ENCODE measurements around the gene ACTL7B.
"Not testable (repeated sequence)": the region's sequence is repeated elsewhere in the genome, so short reads cannot be mapped to it uniquely, and the experiment has no call there.

Gene ACTL7B

DNA sequence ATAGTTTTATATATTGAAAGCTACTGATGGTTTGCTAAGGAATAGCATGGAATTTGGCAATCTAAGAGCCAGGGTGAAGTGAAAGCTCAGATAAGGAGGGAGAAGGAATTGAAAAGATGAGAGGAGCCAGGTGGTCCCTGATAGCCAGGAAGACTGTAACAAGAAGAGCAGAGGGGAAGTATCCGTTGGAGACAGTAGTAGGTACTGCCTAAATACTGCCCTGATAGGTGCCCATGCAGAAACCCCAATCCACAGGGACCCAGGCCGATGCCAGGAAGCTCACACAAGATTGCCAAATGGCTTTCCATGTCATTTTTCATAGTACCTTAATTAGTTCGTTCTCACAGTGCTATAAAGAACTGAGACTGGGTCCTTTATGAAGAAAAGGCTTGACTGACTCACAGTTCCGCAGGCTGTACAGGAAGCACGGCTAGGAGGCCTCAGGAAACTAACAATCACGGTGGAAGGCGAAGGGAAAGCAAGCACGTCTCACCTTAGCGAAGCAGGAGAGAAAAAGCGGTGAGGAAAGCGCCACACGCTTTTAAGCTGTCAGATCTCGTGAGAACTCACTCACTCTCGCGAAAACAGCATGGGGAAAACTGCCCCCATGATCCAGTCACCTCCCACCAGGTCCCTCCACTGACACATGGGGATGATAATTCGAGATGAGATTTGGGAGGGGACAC lies 13.0 kb downstream of the ACTL7B start:
- DNase-seq, result no peak

DNA sequence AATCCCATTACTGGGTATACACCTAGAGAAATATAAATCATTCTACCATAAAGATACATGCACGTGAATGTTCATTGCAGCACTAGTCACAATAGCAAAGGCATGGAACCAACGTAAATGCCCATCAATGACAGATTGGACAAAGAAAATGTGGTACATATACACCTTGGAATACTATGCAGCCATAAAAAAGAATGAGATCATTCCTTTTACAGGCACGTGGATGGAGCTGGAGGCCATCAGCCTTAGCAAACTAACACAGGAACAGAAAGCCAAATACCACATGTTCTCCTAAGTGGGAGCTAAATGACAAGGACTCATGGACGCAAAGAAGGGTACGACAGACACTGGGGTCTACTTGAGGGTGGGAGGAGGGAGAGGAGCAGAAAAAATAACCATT lies 16.2 kb downstream of the ACTL7B start:
- DNase-seq, result not testable (repeated sequence)

DNA sequence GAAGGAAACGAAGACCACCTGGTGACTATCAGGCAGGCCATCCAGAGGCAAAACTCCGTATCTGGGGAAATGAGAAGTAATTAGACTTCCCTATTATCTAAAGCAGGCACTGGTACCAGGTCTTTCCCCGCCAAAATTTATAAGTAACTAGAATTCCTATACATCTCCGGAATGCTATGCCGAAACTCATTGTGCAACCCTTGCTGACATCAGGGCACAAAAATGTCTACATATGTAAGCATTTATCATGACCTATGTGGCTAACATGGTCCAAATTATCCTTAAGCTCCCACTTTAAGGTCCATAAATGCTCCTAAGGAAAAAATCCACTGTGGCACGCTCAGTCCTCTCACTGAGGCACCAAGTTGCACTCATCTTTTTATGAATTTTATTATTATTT lies 17.8 kb downstream of the ACTL7B start:
- DNase-seq, result no peak

DNA sequence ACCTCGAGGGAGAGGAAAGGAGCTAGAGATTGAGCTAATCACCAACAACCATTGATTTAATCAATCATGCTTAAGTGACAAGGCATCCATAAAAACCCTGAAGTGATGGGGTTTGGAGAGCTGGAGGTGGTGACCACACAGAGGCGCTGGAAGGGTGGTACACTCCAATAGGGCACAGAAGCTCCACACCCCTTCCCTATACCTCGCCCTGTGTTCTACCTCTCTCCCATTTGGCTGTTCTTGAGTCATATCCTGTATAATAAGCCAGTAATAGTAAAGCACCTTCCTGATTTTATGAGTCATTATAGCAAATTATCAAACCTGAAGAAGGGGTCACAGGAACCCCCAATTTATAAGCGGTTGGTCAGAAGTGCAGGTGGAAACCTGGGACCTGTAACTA lies 18.3 kb downstream of the ACTL7B start:
- no peak for DNase-seq

DNA sequence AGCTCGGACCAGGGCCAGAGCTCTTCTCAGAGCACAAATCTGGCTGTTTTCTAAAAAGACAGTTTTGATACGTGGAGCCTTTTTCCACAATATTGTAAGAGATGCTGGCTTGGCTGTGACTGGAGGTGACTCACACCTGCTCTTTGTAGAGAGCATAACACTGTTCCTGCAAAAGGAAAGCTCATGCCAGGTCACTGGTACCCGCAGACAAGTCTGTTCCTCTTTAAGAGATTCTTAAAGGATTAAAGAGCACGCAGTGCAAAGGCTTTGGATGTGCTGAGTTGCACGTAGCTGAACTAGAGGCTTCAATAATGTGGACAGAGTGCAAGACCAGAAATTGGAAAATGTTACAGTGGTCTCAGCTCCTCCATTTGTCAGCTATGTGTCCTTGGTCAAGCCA lies 19.0 kb downstream of the ACTL7B start:
- DNase-seq, result no peak

DNA sequence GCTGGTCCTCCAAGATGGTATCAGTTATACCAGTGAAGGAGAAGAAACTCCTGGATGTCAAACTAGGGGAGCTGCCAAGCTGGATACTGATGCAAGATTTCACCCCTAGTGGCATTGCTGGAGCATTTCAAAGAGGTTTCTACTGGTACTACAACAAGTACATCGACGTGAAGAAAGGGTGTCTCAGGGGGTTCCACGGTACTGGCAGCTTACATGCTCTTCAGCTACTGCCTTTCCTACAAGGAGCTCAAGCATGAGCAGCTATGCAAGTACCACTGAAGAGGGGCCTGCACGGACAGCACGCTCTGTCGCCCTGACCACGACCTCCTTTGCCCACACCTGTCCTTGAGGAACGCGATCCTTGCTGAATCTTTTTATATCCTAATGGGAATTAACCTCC lies 19.5 kb downstream of the ACTL7B start:
- DNase-seq, result no peak

DNA sequence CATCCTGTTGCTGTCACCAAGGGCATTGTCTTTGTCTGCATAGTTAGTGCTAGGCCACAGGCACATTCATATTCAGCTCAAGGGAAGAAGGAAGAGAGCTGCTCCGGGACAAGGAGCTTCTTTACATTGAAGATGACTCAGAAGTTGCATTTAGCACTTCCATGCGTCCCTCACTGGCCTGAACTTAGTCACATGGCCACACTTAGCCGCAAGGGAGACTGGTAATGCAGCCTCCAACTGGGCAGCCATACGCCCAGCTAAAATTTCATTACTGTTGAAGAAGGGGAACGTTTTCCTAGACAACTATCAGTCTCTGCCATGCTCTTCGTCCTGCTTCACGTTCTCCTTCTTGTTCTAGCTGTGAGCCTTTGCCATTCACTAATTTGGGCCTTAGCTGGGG lies 20.0 kb downstream of the ACTL7B start:
- DNase-seq, result no peak

DNA sequence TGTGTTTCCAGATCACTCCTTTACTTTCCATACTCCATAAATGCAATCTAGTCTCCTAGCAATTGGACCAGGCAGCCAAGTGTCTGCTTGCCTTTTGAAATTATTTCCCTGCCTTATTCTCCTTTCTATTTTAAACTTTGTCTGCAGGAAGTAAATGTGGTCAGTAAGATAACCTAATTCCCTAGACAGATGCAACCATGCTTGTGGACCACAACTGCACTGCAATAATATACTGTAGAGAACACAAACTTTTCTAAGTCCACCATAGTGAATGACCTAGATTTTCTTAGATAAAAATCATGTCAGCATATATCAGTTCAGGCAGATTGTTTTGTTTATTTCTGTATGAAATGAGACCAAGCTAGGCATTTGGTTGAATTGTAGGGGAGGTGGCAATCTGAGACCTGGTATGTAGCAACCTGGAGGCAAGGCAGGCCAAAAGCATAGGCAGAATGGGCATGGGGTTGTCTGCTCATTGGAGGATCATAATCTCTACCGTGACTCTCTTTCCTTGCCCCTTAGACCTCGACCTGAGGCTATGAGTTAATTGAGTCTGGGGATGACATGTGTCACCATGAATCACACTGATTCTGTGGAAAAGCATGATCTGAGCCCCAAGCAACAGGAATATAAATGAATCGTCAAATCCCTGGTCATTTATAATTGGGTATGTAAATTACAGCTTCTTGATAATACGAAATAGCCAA lies 20.7 kb downstream of the ACTL7B start:
- DNase-seq, result no peak

DNA sequence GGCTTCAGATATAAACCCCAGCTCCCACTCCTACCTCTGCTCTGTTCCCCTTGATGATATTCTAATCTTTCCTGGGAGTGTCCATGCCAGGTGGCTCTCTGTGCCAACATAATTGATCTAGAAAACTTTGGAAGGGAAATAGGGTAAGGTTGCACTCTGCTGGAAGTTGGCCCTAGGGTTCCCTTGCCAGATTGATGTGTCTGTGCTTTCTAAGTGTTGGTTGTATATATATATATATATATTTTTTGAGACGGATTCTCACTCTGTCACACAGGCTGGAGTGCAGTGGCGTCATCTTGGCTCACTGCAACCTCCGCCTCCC lies 23.6 kb downstream of the ACTL7B start:
- no peak for DNase-seq

DNA sequence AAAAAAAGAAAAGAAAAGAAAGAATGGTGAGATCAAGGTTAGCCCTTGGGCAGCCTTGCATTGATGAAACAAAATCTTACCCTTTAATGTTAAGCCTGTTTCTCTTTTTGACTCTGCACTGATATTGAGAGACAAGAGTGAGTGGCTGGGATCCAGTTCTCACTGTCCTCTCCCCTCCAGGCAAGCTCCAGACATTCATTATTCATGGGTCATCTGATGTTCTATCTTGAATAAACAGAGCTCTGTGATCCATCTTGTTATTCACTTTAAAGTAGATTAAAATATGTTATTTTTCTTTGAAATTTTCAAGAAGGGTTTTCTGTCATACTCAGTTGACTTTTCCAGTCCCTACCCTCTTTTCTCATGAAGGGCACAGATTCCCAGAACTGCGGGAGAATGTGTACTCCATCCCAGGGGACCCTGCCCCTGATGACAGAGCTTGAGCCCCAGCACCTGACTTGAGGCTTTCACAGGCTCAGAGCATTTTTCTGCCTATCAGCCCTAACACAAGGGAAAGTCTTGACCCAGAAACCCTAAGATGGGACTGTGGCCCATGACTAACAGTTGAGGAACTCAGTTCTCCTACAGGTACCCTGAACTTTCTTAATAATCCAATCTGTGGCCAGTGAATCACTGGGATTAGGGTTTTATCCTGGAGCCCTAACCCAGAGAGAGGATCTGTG lies 24.1 kb downstream of the ACTL7B start:
- no peak for DNase-seq

DNA sequence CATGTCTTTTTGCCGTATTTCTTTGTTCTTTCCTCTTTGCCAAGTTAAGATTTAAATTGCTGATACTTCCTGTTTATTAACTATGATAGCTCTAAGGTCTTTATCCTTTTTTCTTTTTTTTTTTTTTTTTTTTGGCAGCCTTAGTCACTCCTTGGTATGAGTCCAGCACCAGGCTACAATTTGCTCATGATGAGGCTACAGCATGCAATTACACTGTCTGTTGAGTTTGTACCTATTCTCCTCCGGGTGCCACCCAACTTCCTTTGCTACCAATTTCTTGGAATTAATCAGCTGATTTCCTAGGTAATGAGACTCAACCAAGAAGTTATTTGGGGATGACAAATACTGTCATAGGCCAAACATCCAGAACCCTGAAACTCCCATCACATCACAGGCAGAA lies 25.5 kb downstream of the ACTL7B start:
- DNase-seq, result no peak

DNA sequence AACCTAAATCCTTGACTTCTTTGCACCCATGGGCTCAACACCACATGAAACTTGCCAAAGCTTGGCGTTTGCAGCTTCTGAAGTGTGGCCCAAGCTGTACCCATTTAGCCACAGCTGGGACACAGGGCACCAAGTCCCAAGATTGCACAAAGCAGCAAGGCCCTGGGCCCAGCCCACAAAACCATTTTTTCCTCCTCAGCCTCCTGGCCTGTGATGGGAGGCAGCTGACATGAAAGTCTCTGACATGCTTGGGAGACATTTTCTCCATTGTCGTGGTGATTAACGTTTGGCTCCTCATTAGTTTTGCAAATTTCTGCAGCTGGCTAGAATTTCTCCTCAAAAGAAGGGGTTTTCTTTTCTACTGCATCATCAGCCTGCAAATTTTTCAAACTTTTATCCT lies 32.0 kb downstream of the ACTL7B start:
- DNase-seq, result no peak

DNA sequence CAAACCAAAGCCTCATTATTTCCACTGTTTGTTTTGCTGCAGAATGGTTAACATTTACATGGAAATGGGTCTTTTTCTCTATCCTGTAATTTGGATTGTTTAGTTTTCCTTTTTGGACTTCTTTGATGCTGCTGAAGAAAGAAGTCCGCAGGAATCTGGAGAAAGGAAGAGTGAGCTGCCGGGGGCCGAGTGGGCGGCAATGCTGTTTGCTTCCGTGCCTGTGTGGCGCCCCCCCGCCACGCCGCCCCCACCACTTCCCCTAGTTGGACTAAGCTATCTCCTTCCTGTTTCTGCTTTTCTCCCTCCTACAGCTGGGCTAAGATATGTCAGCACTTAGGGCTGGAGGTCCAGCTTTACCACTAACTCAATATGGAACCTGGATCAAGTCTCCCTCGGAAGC lies 39.7 kb downstream of the ACTL7B start:
- no peak for DNase-seq

DNA sequence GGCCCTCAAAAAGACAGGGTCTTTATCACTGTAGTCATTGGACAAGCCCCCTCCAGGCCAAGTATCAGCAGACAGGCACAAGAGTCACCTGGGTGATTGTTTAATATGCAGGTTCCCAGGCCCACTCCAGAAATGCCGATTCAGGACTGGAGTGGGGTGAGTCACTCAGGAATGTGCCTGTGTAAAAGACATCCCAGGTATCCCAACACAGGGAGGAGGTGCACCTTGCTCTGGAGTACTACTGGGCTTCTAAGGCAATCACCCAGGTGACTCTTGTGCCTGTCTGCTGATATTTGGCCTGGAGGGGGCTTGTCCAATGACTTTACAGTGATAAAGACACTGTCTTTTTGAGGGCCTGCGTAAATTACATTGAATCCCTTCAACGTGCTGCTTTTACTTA lies 40.6 kb downstream of the ACTL7B start:
- DNase-seq, result no peak

DNA sequence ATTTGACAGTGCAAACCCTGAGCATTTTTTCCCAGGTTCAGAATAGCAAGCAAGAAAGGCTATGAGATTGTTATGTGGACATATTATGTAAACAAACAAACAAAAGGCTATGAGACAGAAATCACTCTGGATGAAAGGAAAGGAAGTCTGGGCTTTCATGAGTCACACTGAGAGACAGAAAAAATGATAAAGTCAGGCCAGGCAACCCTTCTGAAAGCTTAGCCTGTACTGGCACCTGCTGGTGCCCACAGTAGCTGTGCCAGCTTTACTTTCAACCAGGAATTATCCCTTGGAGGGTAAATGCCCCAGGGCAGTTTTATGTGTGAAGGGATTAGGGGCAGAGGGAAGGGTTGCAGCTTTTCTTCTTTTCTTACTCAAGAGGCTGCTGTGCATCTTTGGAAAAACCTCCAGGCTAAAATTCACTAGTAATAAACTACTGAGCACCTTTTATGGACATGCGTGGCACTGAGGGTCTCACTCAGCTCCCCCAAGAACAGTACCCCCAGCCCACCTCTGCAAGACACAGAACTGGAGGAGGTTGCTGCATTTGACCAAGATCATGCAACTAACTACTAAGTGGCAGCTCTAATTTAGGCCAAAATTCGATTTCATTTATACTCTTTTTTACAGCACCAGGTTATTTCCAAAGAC lies 41.7 kb downstream of the ACTL7B start:
- DNase-seq, result no peak

DNA sequence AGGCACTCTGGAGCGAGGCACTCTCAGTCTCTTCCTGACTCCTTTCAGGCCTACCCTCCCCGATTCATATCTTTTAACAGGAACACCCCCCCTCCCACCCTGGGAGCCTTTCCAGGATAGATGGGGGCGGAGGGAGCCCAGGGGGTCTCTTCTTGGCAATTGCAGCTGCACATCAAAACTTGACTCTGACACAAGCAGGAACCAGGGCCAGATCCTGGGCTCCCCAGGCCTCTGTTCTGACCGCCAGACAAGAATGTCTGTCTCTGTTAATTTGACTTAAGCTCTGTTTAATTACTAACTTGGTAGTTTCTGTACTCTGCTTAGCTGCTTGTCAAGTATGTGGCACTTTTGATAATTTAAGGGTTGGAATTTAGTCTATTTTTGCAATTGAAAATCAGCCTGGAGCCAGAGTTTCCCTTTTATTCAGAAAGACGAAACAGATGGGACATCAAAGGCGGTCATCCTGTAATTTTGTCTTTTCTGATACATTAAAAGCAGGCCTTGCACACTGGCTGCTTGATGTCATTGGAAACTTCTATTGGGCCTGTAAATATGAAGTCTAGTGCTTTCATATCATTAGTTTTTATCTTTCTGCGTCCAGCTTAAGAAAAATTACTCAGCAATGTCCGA lies 43.3 kb downstream of the ACTL7B start:
- no peak for DNase-seq

DNA sequence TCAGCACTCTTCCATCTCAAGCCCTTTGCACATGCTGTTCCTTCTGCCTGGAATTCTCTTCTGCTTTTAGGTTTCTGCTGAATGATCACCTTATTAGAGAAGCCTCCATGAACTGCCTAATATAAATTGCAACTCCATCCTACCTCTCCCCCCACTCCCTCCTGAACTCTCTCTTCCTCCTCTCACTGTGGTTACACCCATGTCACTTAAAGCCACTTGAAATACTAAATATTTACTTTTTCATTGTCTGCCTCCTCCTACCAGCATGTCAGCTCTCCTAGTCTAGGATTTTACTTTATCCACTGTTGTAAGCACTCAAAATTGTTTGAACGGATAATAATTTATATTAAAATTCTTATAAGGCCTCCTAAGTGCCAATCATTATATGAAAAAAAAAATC lies 43.8 kb downstream of the ACTL7B start:
- no peak for DNase-seq

DNA sequence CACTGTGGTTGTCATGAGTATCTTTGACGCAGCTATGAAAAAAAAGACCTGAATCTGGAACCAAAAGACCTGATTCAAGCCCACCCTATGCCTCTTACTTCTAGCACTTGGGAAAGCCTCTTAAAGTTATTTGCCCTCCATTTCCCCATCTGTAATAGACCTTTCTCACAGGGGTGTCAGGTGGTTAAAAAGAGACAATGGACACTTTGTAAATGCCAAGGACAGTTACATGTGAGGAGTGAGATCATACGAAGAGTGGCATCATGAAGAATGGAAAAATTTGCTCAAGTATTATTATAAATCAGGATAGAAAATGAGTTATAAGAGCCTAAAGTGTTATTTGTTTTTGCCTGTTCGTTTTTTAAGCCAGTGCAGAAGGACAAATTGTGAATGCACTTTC lies 46.5 kb downstream of the ACTL7B start:
- DNase-seq, result no peak

Measured in activated CD4-positive, alpha-beta T cell treated with anti-CD3 and anti-CD28 coated beads, Interleukin-2, amount 50 U/mL, for 4 hours (primary cell).